ENCODE results near the gene C1orf198.
"Not testable (repeated sequence)": the region's sequence is repeated elsewhere in the genome, so short reads cannot be mapped to it uniquely, and the experiment has no call there.

C1orf198 gene

DNA sequence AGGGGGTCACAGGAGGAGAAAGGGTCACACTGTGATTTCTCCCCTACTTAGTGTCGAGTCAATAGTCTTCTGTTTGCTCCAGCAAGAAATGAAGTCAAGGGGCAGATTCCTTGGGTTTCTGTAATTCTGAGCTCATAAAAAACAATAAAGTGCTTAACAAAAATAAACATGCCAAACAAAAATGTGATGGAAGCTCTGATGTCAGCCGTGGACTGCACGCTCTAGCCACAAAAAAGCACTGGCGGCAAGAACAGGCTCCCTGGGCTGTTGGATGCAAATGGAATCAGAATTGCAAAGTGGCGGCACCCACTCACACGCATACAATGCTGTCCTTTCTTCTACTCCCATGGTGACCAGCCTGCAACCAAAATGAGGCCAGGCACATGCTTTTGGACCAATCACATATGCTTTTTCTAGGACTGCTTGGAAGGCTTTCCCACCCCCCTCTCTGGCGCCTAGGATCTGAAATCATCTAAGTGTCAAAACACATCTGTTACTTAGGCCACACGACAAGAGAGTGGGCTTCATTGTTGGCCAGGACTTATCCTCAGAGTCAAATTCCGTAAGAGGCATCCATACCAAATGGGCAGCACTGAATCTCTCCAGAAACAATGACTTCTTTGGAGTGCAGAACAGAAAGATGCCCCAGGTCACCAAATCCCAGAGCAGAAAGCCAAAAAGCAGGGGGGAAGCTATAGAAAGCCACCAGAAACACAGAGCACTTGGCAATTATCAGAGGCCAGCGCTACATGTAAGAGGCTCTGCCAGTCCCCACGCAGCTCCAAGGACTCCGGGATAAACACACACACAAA, 9.2 kb downstream of the C1orf198 start:
- DNase-seq, result no peak

- DNase-seq, result no peak
These were observed 10.0 kb downstream of the C1orf198 start for GRCh38 chr1:230858236-230858820.

GRCh38 chr1:230857822-230858221, 10.5 kb downstream of the C1orf198 start:
- DNase-seq, result no peak

DNA sequence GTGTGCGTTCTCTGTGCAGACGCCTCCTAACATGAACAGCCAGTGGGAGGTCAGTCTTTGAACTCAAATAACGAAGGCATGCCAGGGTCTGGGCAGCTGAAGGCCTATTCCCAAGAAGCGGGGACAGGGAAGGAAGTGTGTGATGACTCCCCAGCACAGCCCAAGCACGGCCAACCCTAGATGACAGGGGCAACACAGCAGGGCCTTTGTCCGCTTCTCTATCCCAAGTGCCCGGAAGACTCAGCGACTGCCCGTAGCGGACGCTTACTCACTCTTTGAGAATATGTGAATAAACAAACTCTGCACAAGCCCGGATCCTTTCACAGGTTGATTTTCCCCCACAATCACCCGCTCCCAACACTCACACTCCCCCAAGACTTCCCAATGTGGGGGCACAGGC, 11.2 kb downstream of the C1orf198 start:
- DNase-seq, result no peak

DNA sequence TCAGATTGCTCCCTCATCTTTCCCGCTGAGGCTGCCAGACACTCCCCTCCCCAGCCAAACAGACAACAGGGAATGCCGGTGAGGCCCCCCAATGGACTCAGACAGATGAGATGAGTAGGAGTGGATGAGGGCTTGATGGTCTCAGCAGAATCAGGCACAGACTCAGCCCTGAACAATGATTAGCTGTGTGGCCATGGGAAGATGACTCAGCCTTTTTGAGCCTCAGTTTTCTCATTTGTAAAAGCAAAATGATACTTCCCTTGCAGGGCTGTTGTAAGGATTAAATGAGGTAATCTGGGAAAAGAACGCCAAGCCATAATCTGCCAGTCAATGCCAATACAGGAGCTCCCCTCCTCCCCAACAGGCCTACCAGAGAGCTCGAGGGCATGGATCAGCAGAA, 12.4 kb downstream of the C1orf198 start:
- no peak for DNase-seq

GRCh38 chr1:230854423-230854822, 13.9 kb downstream of the C1orf198 start:
- no peak for DNase-seq

DNA sequence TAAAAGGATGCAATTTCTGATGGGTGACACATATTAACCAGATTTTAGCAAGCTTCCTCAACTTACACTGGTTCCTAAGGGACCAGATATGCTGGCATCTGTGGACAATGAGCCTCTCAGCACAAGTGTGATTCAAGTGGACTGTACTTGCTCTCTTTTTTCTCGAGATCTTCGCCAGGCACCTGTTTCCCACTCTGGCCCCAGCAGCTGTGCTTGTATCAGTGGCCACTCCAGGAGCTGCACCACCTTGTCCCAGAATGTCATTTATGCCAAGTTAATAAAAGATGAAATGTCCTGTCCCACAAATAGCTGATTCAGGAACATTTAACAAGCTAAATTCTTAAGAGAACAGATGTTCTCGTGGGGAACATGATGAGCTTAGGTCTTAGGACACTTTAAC, 14.6 kb downstream of the C1orf198 start:
- no peak for DNase-seq

DNA sequence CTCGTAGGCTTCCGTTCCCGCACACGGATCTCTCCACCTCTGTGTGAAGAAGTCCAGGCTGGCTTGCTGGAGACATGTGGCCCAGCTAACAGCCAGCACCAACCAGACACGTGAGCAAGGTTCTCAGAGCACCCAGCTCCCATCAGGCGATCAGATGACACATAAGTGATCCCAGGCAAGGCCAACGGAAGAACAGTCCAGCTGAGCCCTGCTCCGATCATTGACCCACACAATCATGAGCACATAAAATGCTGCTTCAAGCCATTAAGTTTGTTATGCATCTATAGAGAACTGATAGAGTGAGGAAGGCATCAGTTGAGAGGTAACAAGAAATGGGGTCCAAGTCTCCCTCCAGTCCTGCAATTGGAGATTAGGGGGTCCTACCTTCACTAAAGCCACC, 15.4 kb downstream of the C1orf198 start:
- no peak for DNase-seq

GRCh38 chr1:230851291-230851691, 17.0 kb downstream of the C1orf198 start:
- DNase-seq, result no peak

DNA sequence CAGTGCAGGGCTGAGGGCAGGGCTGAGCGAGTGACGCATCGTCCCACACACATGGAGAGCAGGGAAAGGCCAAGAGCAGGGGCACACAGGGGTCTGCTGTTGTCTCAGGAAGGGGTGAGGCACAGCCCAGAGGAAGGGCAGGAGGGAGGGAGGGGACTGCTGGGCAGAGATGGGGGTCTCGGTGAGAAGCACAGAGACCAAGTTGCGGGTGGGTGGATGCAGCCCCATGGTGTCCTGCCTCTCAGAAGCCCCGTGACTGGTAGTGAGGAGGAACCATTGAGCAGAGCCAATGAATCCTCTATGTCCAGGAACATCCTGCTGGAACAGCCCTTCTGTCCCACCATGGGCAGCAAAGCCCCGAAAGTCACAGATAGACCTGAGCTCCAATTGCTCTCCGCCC, 17.8 kb downstream of the C1orf198 start:
- DNase-seq, result no peak

DNA sequence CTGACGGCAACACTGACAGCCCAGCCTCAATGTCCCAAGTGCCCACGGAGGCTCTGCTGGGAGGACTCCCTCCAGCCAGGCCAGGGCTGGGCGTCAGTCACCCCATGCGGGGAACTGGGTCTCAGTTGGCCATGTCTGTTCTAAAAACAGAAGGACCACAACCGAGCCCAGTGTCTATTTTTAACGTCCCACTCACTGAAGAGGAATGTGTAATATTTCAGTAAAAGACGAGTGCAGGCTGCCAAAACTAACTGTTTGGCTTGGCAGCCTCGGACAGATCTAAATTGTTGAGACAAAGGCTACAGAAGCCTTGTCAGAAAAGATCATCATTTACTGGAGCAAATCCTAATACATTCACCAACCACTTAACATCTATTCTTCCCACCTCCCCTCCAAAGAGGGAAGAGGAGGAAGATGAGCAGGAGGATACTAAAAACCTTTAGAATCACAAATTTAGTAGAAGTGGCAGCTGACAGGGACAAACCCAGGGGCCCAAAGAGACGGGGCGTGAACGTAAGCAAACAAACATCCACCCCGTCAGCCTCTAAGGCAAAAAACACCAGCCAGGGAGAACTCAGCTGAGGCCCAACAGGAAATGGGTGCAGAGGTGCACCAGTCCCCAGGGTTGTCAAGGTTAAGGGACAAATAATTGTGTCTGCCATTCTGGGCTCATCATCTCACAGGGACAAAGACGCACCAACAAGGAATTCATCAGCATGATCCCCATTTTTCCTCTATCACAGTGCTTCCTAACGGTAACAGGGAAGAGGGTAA, 18.7 kb downstream of the C1orf198 start:
- no peak for DNase-seq

DNA sequence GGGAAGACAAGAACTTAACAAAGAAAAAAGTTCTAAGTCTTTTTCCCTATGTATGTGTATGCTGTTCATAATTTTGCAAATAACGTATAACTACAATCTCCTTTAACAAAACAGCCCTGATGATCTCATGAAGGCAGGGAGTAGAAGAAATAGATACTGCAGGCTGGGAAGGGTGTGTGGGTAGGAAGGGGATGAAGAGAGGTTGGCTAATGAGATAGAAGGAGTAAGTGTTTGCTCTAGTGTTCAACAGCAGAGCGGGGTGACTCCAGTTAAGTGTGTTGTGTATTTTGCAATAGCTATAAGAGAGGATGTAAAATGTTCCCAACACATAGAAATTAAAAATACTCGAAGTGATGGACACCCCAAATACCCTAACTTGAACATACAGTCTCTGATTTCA, 20.1 kb downstream of the C1orf198 start:
- no peak for DNase-seq

- DNase-seq, result not testable (repeated sequence)
These were observed 23.1 kb downstream of the C1orf198 start for GRCh38 chr1:230845184-230845583.

- DNase-seq, result no peak
These were observed 23.8 kb downstream of the C1orf198 start for GRCh38 chr1:230844561-230844960.

GRCh38 chr1:230843503-230844309, 24.6 kb downstream of the C1orf198 start:
- DNase-seq, result no peak

DNA sequence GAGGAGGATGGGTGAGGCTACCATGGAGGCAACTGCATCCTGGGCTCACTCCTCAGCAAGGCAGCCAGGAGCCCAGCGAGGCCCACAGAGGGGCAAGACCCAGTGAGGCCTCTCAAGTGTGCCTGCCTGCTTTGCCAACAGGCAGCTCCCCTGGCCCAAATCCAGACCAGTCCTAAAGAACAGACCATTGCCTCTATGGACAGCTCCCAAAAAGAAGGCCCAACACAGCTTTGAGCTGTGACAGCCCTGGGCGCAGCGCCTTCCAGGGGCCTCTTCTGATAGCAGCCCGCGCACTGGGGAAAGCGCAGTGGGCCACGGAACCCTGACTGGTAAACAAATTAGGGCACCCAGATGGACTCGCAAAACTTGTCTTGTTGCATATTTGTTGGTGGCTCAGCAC, 25.5 kb downstream of the C1orf198 start:
- no peak for DNase-seq

DNA sequence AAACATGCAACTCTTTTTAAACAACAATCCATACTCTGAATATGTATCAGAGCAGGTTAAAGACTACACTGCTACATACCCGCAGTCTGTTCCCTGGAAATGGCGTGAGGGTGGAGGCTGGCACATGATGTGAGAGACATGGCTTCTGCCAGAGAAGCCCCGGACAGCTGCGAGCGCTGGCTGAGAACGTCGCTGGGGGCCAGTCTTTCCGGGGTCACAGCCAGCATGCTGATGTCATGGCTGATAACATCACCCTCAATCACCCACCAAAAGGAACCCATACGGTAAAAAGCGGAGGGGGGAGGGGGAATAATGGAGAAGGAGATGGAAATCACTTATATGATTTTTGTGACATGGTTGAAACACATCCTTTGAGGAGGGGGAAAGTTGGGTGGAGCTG, 29.1 kb downstream of the C1orf198 start:
- DNase-seq, result no peak

GRCh38 chr1:230836793-230837192, 31.5 kb downstream of the C1orf198 start:
- DNase-seq, result no peak

GRCh38 chr1:230836347-230836746, 32.0 kb downstream of the C1orf198 start:
- DNase-seq, result no peak

- DNase-seq, result no peak
These were observed 34.0 kb downstream of the C1orf198 start for GRCh38 chr1:230834292-230834691.

DNA sequence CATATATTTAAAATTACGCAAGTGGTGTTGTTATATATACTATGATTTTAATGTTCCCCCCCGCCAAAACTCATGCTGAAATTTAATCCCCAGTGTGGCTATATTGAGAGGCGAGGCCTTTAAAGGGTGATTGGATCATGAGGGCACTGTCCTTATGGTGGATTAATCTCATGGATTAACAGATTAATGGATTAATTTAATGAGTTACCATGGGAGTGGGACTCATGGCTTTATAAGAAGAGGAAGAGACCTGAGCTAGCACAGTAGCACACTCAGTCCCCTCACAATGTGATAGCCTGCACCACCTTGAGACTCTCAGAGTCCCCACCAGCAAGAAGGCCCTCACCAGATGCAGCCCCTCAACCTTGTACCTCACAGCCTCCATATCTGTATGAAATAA, 34.8 kb downstream of the C1orf198 start:
- DNase-seq, result no peak

- DNase-seq, result peak; percentile 46
These were observed 35.8 kb downstream of the C1orf198 start for GRCh38 chr1:230832476-230832875.

DNA sequence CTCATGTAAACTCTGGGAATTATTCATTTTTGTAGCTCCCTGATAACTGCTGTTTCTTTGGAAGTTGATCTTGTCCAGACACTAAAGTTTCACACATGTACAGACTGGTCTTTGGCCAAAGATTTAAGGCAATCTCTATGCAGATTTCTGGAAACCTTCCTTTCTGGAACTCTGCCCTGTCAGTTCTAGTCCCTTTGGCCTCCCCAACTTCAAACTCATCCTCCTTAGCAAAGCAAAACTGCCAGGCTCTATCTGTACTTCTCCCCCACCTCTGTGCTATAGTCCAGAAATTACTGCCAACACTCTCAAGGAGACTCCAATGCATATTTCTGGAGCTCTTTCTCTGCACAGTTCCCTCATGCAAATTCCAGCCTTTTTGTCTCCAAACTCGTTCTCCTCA, 36.5 kb downstream of the C1orf198 start:
- no peak for DNase-seq
